H4 (cell line): ENCODE results near the gene AVPR2. TPM values are rescaled to one million over a fixed set of nuclear protein-coding genes. Genes with fewer than 3 reads are reported as not detected.

ENCODE experiments used
- DNase-seq: peaks from one replicate; pipeline ENCODE4 v3.0.0-alpha.2; 2015; ENCODE audit warnings: low spot score
- total RNA-seq: library from RNA; depleted of rRNA; stranded (reverse); fragments of >200 nt; shearing (Covaris generic); gene quantifications from 2 replicates; pipeline ENCODE4 v1.2.3, GENCODE V29; 2014

The AVPR2 gene
- total RNA-seq, 1 experiment from 2014 or later = 0.14 TPM

DNA sequence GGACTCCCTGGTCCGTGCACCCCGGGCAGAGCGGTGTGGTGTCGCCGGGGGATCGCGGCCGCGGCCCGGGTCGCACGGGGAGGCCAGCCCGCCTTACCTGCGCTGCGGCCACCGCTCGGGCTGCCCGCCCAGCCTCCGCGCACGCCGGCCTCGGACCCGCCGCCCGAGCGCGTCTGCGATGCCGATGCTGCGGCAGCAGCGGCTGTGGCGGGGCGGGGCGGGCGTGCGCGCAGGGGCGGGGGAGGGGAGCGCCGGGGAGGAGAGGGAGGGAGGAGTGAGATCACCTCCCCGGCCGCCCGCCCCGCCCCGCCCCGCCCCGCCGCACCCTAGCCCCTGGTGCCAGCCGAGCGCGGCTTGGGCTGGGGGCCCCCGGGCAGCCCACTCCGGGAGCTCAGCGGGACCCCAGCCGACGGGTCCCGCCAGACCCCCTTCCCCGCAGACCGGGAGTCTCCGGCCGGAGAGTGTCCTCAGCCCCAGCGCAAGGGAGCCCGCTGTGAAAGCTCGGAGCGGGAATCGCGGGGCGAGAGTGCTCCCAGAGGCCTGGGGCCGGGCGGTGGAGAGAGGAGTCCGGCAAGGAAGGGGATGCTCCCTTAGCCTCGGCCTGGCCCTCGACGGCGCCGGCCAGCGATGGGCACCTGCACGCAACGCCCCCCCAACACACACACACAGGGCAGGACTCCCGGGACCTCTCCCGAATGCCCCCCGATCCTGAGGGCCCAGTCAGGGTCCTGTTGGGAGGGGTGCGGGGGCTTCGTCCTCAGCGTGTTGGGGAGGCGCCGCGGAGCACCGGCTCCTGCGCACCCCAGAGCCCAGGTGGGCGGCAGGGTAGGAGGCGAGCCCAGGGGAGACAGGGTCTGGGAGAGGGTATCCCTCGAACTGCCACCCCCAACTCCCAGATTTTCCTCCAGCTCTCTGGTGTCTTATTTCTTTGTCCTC lies 18.2 kb upstream of the AVPR2 start, which contains the start of gene L1CAM:
Gene L1CAM (minus strand): TSS at position 206 of the 936 bp plus-strand sequence. CDS start 10,337 bp downstream, outside the sequence.
- DNase-seq = no peak

DNA sequence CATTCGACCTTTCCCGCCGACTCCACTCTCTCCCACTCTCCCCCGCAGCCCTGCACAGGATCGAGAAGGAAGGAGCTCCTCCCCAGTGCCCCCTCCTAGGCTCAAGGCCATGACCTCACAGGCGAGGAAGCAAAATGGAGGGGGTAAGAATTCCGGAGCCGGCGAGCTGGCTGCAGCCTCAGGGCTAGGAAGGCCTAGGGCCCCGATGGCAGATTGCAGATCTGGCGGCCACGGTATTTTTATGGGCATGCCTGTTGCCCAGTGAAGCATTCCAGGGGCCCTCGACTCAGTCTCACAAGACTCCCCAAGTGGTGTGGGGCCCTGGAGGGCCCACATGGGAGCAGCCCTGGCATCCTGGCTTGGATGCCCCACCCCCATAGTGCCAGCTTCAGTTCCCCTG lies 17.6 kb upstream of the AVPR2 start:
- DNase-seq = no peak

DNA sequence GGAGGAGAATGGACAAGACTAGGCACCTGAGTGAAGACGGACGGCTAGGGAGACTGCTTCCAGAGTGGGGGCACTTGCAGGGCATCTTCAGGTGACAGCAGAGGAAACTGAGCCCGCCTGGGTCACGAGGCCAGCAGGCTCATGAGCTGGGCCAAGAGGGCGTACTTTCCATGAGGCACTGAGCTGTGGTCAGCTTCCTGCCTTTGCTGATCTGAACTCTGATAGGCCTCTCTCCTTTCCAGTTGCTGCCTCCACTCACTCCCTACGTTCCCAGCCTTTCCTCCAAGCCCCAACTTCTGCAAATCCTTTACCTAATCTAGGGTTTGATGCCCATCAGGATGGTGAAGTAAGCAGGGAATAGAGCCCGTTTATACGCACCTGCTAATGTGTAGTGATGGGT lies 17.1 kb upstream of the AVPR2 start:
- DNase-seq = no peak

DNA sequence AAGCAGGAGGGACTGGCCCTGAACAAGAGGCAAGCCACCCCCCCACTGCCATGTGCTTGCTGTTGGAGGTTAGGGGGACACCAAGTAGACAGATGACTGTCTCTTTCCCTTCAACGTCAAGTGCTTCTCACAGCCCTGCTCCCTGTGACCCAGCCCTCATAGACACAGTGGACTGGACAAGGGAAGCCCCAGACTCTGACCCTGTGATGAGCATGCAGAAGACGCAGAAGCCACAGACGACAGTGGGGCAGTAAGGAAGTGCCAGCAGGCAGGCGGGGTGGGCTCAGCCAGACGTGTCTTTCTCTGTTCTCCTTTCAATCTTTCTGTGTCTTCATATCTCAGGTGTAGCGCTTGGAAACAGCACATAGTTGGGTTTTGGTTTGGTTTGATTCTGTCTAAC lies 16.1 kb upstream of the AVPR2 start:
- DNase-seq = no peak

DNA sequence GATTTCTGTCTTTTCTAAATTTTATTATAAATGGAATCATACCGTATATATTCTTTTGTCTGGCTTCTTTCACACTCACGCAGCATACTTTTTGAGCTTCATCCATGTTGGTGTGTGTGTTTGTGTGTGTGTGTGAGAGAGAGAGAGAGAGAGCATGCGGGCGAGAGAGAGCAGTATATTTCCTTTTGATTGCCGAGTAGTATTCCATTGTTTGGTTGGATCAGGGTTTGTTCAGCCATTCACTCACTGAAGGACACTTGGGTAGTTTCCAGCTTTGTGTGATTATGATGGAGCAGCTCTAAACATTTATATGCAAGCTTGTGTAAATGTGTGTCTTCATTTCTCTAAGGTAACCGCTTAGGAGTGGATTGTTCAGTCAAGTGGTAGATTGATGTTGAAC lies 15.3 kb upstream of the AVPR2 start:
- DNase-seq = no peak

DNA sequence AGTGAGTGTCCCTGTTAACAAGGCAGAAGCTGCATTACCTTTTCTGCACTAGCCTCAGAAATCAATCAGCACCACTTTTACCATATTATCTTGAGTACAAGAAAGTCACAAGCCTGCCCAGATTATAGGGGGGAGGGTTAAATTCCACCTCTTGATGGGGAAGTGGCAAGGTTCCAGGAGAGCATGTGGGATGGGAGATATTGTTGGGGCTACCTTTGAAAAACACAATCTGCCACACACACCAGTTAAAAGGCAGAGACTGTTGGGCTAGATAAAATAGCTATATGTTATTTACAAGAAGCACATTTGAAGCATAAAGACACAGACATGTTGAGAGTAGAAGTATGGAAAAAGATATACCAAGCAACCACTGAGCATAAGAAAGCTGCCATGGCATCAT lies 6.6 kb upstream of the AVPR2 start:
- no peak for DNase-seq

DNA sequence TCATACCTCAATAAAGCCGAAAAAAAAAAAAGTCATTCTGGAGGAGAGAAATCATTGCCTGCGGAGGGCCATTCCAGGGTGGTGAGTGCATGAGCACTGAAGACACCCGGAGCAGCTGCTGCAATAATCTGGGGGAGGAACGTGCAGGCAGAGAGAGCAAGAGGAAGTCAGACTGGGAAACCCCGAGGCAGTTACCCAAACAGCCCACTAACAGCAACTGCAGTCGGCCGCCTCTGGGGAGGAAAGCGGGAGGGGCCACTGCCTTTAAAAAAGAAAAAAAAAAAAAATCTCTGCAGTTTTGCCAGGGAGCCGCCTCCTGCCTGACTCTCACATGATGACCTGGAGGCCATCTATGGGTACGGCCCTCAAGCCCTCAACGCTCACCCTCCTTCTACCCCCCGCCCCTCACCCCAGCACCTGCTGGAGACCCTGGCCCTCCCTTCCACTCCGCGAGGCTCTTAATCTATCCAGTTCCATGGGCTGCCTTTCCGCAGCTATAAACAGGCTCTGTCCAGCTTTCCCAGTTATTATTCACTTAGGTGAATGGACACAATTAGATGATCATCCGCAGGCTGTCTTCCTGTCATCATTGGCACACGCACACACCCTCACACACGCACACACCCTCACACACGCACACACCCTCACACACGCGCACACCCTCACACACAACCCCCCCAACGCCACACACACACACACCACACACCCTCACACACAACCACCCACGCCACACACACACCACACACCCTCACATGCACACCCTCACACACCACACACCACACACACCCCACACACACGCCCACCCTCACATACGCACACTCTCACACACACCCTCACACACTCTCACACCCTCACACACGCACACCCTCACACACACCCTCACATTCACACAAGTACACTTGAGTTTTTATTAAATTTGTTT lies 3.4 kb upstream of the AVPR2 start:
- DNase-seq = peak; percentile 86

DNA sequence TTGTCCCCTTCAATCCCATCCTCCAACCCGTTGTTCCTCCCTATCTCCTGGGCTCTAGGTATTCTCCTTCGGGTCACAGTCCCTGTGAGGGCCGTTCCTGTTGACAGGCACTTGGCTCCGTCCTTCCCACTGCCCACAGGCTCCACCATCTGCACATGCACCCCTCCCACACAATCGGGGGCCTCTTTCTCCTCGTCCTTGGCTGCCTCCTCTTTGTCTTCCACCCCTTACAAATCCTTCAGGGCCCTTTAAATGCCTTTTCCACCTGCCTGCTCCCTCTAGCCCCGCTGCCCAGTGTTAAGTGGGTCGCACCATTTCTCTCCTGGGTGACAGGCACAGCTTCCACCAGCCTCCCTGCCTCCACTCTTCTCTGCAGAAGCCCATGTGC lies 2.7 kb upstream of the AVPR2 start:
- no peak for DNase-seq

DNA sequence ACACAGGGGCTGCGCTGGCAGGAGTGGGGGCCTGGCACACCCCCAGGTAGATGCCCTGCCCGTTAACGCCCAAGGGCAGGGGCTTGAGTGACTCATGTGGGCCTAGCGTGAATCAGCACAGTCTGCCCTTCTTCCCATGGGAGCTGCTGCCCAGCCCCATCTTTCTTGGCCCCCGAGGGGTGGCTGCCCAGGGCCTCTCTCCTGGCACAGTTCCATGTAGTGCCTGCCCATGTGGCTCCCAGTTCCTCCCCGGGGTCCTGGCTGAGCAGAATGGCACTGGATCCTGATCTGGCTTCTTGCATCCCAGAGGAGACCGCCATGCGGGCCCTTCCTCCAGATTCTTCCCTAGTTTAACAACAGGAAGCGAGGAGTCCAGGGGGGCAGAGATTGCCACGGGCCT lies 2.1 kb upstream of the AVPR2 start:
- DNase-seq = peak; percentile 29

DNA sequence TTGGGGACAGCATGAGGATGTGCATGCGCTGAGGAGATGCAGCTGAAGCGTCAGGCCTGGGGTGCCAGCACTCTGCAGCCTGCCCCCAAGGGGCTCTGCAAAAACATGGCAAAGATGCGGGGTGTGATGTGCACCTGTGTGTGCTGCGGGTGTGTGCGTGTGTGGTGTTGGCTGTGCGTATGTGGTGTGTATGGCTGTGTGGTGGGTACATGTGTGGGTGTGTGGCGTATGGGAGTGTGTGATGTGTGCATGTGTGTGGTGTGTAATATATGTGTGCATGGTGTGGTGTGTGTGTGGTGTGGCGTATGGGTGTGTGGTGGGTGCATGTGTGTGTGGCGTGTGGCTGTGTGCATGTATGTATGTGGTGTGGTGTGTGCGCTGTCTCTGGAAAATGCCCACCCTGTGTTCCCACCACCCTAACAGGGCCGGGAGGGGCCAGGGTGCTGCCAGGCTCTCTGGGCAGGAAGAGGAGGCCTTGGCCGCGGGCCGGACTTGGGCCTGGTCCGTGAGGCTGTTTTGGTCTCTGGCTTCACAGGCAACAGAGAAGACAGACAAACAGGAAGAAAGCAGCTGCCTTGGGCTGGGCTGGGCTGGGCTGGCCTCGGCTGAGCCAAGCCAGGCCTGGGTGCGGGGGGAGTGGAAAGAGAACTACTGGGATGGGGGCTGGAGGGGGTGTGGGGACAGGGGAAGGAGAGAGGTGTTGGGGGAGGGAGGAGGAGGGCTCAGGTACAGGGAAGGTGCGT lies 1.1 kb upstream of the AVPR2 start:
- no peak for DNase-seq

DNA sequence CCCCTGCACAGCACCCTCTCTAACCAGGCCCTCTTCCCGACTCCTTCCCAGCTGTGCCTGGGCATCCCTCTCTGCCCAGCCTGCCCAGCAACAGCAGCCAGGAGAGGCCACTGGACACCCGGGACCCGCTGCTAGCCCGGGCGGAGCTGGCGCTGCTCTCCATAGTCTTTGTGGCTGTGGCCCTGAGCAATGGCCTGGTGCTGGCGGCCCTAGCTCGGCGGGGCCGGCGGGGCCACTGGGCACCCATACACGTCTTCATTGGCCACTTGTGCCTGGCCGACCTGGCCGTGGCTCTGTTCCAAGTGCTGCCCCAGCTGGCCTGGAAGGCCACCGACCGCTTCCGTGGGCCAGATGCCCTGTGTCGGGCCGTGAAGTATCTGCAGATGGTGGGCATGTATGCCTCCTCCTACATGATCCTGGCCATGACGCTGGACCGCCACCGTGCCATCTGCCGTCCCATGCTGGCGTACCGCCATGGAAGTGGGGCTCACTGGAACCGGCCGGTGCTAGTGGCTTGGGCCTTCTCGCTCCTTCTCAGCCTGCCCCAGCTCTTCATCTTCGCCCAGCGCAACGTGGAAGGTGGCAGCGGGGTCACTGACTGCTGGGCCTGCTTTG lies 1.1 kb downstream of the AVPR2 start:
- no peak for DNase-seq

DNA sequence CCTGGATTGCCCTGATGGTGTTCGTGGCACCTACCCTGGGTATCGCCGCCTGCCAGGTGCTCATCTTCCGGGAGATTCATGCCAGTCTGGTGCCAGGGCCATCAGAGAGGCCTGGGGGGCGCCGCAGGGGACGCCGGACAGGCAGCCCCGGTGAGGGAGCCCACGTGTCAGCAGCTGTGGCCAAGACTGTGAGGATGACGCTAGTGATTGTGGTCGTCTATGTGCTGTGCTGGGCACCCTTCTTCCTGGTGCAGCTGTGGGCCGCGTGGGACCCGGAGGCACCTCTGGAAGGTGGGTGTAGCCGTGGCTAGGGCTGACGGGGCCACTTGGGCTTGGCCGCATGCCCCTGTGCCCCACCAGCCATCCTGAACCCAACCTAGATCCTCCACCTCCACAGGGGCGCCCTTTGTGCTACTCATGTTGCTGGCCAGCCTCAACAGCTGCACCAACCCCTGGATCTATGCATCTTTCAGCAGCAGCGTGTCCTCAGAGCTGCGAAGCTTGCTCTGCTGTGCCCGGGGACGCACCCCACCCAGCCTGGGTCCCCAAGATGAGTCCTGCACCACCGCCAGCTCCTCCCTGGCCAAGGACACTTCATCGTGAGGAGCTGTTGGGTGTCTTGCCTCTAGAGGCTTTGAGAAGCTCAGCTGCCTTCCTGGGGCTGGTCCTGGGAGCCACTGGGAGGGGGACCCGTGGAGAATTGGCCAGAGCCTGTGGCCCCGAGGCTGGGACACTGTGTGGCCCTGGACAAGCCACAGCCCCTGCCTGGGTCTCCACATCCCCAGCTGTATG lies 1.8 kb downstream of the AVPR2 start:
- no peak for DNase-seq

DNA sequence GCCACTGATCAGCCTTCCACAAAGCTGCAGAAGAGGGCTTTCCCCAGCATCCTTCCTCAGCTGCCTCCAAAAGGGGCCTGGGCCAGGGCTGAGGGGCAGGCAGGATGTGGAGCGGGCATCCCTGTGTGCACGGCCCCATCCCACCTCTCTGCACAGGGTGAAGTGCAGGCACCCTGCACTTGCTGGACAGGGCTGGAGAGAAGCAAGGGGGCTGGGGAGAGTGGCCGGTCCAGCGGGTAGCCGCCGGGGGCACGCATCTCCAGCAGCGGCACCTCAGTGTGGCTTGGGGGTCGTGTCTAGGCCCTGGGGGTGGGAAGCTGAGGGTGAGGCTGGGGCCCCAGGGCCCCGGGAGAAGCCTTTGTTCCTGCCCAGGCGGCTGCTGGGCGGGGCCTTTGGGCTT lies 3.0 kb downstream of the AVPR2 start:
- DNase-seq = no peak

DNA sequence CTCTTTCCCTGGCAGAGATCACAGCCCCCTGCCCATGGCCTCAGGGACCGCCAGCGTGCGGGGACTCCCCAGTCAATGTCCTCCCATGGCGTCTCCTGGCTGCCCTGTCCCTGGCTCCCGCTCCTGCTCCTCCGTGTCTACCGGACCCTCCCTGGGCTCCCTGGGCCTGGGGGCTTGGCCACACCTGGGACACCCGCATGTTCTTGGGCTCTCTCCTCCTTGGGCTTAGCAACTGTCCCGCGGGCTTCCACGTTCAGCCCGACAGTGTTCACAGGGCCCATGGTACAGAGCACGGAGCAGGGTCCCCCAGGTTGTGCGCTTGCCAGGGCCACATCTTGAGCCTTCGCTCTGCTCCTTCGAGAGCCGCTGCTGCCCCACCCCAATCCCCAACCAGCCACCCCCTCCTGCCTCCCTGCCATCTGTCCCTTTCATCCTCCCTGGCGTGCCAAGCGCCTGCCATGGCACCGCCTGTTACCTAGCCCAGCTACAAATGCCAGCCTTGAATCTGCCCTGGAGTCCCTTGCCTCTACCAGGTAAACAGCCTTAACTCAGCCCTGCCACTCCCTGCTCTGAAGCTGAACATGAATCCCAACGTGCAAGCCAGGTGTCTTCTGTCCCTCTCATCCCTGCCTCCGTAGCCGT lies 3.9 kb downstream of the AVPR2 start:
- DNase-seq = no peak

DNA sequence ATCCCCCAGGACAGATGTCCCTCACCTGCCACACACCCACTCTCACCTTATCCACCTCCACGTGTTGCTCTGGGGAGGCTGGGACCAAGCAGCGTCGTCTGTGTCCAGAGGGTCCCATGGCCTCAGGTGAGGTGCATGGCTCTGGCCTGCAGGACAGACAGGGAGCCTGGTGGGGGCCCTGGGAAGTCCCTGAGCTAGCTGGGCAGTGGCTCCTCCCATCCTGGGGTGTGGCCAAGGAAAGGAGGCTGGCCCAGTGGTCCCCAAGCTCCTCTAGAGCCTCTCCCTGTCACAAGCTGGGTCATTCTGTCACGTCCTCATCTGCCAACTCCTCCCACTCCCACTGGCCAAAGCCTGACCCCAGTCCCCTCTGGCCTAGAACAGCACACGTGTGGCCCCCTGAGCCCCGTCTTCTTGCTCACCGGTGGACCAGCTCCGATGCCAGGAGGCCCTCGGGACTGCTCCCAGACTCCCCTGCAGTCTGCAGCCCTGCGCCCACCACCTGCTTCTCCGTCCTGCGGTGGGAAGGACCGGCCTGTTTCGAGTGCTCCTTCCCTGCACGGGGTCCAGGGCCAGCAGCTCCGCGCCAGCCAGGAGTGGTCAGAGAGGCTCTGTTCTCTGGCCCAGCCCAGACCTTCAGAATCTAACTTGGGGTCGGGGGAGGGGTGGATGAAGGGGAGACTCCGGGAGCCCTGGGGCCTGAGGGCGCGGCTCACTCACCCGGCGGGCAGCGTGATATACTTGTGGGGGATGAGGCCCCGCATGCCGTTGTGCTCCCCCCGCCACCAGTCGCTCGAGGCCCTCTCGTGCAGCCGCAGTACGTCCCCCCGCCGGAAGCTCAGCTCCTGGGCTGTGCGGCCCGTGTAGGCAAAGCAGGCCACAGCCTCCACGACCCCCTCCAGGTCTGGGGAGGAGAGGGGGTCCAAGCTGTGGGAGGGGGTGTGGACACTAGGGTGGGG lies 4.8 kb downstream of the AVPR2 start:
- DNase-seq = no peak

DNA sequence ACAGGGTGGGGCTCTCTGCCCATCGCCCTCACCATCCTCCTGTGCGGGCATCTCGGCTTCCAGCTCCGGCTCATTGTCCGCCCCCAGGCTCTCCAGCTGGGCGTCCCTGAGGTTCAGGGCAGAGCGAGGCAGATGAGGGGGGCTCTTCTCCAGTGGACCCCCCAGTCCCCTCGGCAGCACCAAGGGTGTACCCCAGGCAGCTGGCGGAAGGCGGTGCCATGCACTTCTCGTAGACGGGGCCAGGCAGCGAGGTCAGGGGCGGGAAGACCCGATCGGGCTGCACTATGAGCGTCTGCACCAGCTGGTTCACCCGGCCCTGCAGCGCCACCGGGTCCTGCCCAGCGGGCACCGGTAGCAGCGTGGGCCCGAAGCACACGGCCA lies 5.5 kb downstream of the AVPR2 start:
- DNase-seq = no peak

DNA sequence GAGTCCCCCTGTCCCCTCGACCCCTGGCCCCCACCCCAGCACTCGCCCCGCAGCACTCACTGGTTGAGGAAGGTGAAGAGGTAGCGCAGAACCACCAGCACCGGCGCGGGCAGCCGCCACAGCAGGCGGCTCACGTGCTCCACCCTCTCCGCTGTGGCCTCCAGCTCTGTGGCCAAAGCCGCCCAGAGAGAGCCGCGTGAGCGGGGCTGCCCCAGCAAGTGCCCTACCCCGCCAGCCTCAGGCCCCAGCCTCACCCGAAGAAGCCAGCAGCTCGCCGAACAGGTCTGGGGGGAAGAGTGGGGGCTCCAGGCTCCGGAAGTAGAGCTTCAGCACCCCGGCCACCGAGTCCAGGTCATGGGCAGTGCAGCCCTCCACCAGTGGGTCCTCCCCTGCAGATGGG lies 6.0 kb downstream of the AVPR2 start:
- DNase-seq = no peak

DNA sequence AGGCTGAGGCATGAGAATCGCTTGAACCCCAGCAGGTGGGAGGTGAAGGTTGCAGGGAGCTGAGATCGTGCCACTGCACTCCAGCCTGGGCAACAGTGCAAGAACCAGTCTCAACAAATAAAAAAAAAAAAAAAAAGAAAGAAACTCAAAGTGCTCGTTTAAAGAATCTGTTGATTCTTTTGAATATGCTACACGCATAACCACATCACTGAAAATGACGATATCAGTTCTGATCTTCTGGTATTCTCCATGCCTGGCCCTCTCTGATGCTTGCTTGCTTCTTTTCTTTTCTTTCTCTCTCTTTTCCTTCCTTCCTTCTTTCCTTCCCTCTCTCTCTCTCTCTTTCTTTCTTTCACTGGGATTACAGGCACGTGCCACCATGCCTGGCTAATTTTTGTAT lies 7.3 kb downstream of the AVPR2 start:
- no peak for DNase-seq

DNA sequence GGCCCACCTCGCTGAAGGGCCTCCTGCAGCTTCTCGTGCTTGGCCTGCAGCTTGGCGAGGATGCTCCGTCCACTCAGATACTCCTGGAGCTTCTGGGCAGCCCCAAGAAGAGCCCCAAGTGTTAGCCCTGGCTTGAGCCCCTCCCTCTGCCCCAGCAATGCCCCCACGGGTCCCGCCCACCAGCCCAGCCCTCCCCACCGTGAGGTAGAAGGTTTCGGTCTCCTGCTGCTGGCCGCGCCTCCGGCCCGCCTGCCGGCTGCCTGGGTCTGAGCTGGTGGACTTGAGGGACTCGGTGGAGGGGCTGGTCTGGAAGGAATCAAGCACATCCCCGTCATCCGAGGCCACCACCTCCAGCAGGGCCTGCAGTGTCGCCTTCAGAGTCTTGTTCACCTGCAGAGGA lies 8.7 kb downstream of the AVPR2 start:
- DNase-seq = no peak
